ENCODE measurements around the gene MBD3L5. TPM values are rescaled to one million over a fixed set of nuclear protein-coding genes. Genes with fewer than 3 reads are reported as not detected.
A peak's percentile ranks its signal among the peaks of the same experiment; 100 is the strongest.
"Not testable (repeated sequence)": the region's sequence is repeated elsewhere in the genome, so short reads cannot be mapped to it uniquely, and the experiment has no call there.

MBD3L5 gene
- not detected for total RNA-seq

GRCh38 chr19:7030278-7030677, at the start of gene MBD3L5:
Gene MBD3L5 (plus strand): TSS chr19:7030578. CDS start chr19:7030612, 34 bp downstream.
- DNase-seq; H3K4me3 Mint-ChIP-seq; H3K27me3 Mint-ChIP-seq; intact Hi-C loops (cut with micrococcal nuclease); H3K4me1 Mint-ChIP-seq (ENCODE audit: low read depth); POLR2A ChIA-PET; H3K36me3 Mint-ChIP-seq; H3K27ac Mint-ChIP-seq; H3K9me3 Mint-ChIP-seq; CTCF ChIA-PET: not testable (repeated sequence)

- Mint-ChIP-seq H3K4me1 (ENCODE audit: low read depth) (no peaks in the 10 kb centered on the region), H3K27me3 (no peaks in the 10 kb centered on the region), H3K36me3 (peaks cover 33% of the 10 kb centered on the region), H3K4me3 (no peak overlapping the region), H3K27ac (no peak overlapping the region), H3K9me3 (peaks cover 33% of the 10 kb centered on the region)
- DNase-seq, result no peak
- intact Hi-C loops (cut with micrococcal nuclease), result no loop called here
- ChIA-PET CTCF (interaction anchor here (2.2 kb wide), 1 partner anchor 20 kb away, joined by 11 read pairs; no protein-coding TSS in a partner anchor), POLR2A (no interaction called here)
Measured at GRCh38 chr19:6983448-6983847, 46.9 kb upstream of the MBD3L5 start.

- no peak overlapping the region for H3K4me3 Mint-ChIP-seq
- H3K4me1 Mint-ChIP-seq (ENCODE audit: low read depth), result no peaks in the 10 kb centered on the region
Measured at GRCh38 chr19:6987850-6988249, 42.5 kb upstream of the MBD3L5 start.

GRCh38 chr19:6988257-6988656, 42.1 kb upstream of the MBD3L5 start:
- H3K4me3 Mint-ChIP-seq, result no peak overlapping the region
- peaks cover 30% of the 10 kb centered on the region for H3K9me3 Mint-ChIP-seq
- H3K36me3 Mint-ChIP-seq, result peaks cover 28% of the 10 kb centered on the region
- H3K27ac Mint-ChIP-seq, result no peak overlapping the region
- no peaks in the 10 kb centered on the region for H3K4me1 Mint-ChIP-seq (ENCODE audit: low read depth)
- no peak for DNase-seq
- ChIA-PET POLR2A (no interaction called here), CTCF (interaction anchor here (0.9 kb wide), 1 partner anchor 25 kb away, joined by 4 read pairs; no protein-coding TSS in a partner anchor)
- intact Hi-C loops (cut with micrococcal nuclease), result no loop called here
- no peaks in the 10 kb centered on the region for H3K27me3 Mint-ChIP-seq

More at GRCh38 chr19:6987850-6988249, 42.5 kb upstream of the MBD3L5 start:
- DNase-seq, result no peak
- no peak overlapping the region for H3K27ac Mint-ChIP-seq
- POLR2A ChIA-PET, result no interaction called here
- CTCF ChIA-PET, result interaction anchor here (0.9 kb wide), 1 partner anchor 24 kb away, joined by 4 read pairs; no protein-coding TSS in a partner anchor
- H3K9me3 Mint-ChIP-seq, result peaks cover 33% of the 10 kb centered on the region
- intact Hi-C loops (cut with micrococcal nuclease), result no loop called here
- H3K36me3 Mint-ChIP-seq, result peaks cover 30% of the 10 kb centered on the region
- H3K27me3 Mint-ChIP-seq, result no peaks in the 10 kb centered on the region

- H3K9me3 Mint-ChIP-seq, result peaks cover 8% of the 10 kb centered on the region
- POLR2A ChIA-PET, result no interaction called here
- no peak overlapping the region for H3K27ac Mint-ChIP-seq
- no peaks in the 10 kb centered on the region for H3K27me3 Mint-ChIP-seq
- H3K36me3 Mint-ChIP-seq, result no peaks in the 10 kb centered on the region
- CTCF ChIA-PET, result no interaction called here
- no peak overlapping the region for H3K4me3 Mint-ChIP-seq
- DNase-seq, result no peak
- peaks cover 11% of the 10 kb centered on the region for H3K4me1 Mint-ChIP-seq (ENCODE audit: low read depth)
- intact Hi-C loops (cut with micrococcal nuclease), result no loop called here
Measured at GRCh38 chr19:6995054-6995453, 35.3 kb upstream of the MBD3L5 start.

- Mint-ChIP-seq H3K4me1 (ENCODE audit: low read depth) (peaks cover 15% of the 10 kb centered on the region), H3K4me3 (peak overlapping the region; percentile 69), H3K27me3 (no peaks in the 10 kb centered on the region), H3K9me3 (peaks cover 8% of the 10 kb centered on the region), H3K36me3 (no peaks in the 10 kb centered on the region), H3K27ac (no peak overlapping the region)
- ChIA-PET CTCF (interaction anchor here (1.2 kb wide), 1 partner anchor 33 kb away, joined by 3 read pairs; no protein-coding TSS in a partner anchor), POLR2A (no interaction called here)
- intact Hi-C loops (cut with micrococcal nuclease), result no loop called here
- DNase-seq, result no peak
Measured at GRCh38 chr19:6996810-6997209, 33.6 kb upstream of the MBD3L5 start.

- CTCF ChIA-PET, result interaction anchor here (1.2 kb wide), 1 partner anchor 34 kb away, joined by 3 read pairs; no protein-coding TSS in a partner anchor
- Mint-ChIP-seq H3K27ac (peak overlapping the region; percentile 64), H3K9me3 (peaks cover 8% of the 10 kb centered on the region), H3K27me3 (no peaks in the 10 kb centered on the region), H3K4me1 (ENCODE audit: low read depth) (peaks cover 15% of the 10 kb centered on the region), H3K4me3 (peak overlapping the region; percentile 69), H3K36me3 (no peaks in the 10 kb centered on the region)
- no peak for DNase-seq
- POLR2A ChIA-PET, result no interaction called here
- intact Hi-C loops (cut with micrococcal nuclease), result no loop called here
Measured at GRCh38 chr19:6997679-6998445, 32.5 kb upstream of the MBD3L5 start.

- Mint-ChIP-seq H3K36me3 (no peaks in the 10 kb centered on the region), H3K4me1 (ENCODE audit: low read depth) (peaks cover 13% of the 10 kb centered on the region), H3K27me3 (no peaks in the 10 kb centered on the region), H3K4me3 (no peak overlapping the region), H3K9me3 (peaks cover 6% of the 10 kb centered on the region), H3K27ac (no peak overlapping the region)
- CTCF ChIA-PET, result interaction anchor here (1.3 to 1.8 kb wide), 2 partner anchors 13 to 36 kb away, joined by 3 to 5 read pairs; no protein-coding TSS in a partner anchor
- intact Hi-C loops (cut with micrococcal nuclease), result loop anchor here (10.0 kb wide), 1 partner anchor 55 kb away; no protein-coding TSS in a partner anchor
- DNase-seq, result no peak
- POLR2A ChIA-PET, result no interaction called here
Measured at GRCh38 chr19:6999933-7000332, 30.4 kb upstream of the MBD3L5 start.

- H3K9me3 Mint-ChIP-seq, result peaks cover 2% of the 10 kb centered on the region
- intact Hi-C loops (cut with micrococcal nuclease), result loop anchor here (10.0 kb wide), 1 partner anchor 56 kb away; no protein-coding TSS in a partner anchor
- DNase-seq, result no peak
- H3K36me3 Mint-ChIP-seq, result no peaks in the 10 kb centered on the region
- H3K27me3 Mint-ChIP-seq, result no peaks in the 10 kb centered on the region
- H3K27ac Mint-ChIP-seq, result no peak overlapping the region
- ChIA-PET POLR2A (no interaction called here), CTCF (interaction anchor here (1.3 to 1.8 kb wide), 2 partner anchors 12 to 36 kb away, joined by 3 to 5 read pairs; no protein-coding TSS in a partner anchor)
- H3K4me3 Mint-ChIP-seq, result no peak overlapping the region
- H3K4me1 Mint-ChIP-seq (ENCODE audit: low read depth), result peaks cover 10% of the 10 kb centered on the region
Measured at GRCh38 chr19:7000333-7000732, 30.0 kb upstream of the MBD3L5 start.

GRCh38 chr19:7000816-7001215, 29.6 kb upstream of the MBD3L5 start:
- Mint-ChIP-seq H3K27ac (no peak overlapping the region), H3K36me3 (no peaks in the 10 kb centered on the region), H3K4me3 (no peak overlapping the region), H3K9me3 (no peaks in the 10 kb centered on the region), H3K27me3 (no peaks in the 10 kb centered on the region), H3K4me1 (ENCODE audit: low read depth) (peaks cover 10% of the 10 kb centered on the region)
- DNase-seq, result no peak
- CTCF ChIA-PET, result interaction anchor here (1.8 kb wide), 1 partner anchor 36 kb away, joined by 5 read pairs; no protein-coding TSS in a partner anchor
- POLR2A ChIA-PET, result no interaction called here
- intact Hi-C loops (cut with micrococcal nuclease), result loop anchor here (10.0 kb wide), 1 partner anchor 56 kb away; no protein-coding TSS in a partner anchor

GRCh38 chr19:7004313-7004931, 26.0 kb upstream of the MBD3L5 start:
- DNase-seq, result no peak
- ChIA-PET POLR2A (no interaction called here), CTCF (interaction anchor here (0.6 to 1.3 kb wide), 2 partner anchors 10 to 148 kb away, joined by 3 read pairs; no protein-coding TSS in a partner anchor)
- Mint-ChIP-seq H3K4me1 (ENCODE audit: low read depth) (peaks cover 27% of the 10 kb centered on the region), H3K27me3 (no peaks in the 10 kb centered on the region), H3K9me3 (no peaks in the 10 kb centered on the region), H3K4me3 (no peak overlapping the region), H3K27ac (no peak overlapping the region), H3K36me3 (no peaks in the 10 kb centered on the region)
- intact Hi-C loops (cut with micrococcal nuclease), result loop anchor here (10.0 kb wide), 1 partner anchor 60 kb away; no protein-coding TSS in a partner anchor

GRCh38 chr19:7006135-7006704, 24.2 kb upstream of the MBD3L5 start:
- DNase-seq, result no peak
- intact Hi-C loops (cut with micrococcal nuclease), result loop anchor here (10.0 kb wide), 1 partner anchor 61 kb away; no protein-coding TSS in a partner anchor
- H3K27me3 Mint-ChIP-seq, result no peaks in the 10 kb centered on the region
- no peaks in the 10 kb centered on the region for H3K9me3 Mint-ChIP-seq
- peaks cover 37% of the 10 kb centered on the region for H3K4me1 Mint-ChIP-seq (ENCODE audit: low read depth)
- ChIA-PET CTCF (no interaction called here), POLR2A (no interaction called here)
- peak overlapping the region; percentile 7 for H3K27ac Mint-ChIP-seq
- no peaks in the 10 kb centered on the region for H3K36me3 Mint-ChIP-seq
- H3K4me3 Mint-ChIP-seq, result no peak overlapping the region

Measured in activated CD4-positive, alpha-beta memory T cell treated with anti-CD3 and anti-CD28 coated beads for 36 hours (primary cell).